Thymus (tissue), 11 donors: Measurements from ENCODE around the gene RELCH. TPM values are rescaled to one million over a fixed set of nuclear protein-coding genes. Genes with fewer than 3 reads are reported as not detected.
"Not testable (repeated sequence)": the region's sequence is repeated elsewhere in the genome, so short reads cannot be mapped to it uniquely, and the experiment has no call there.

Source experiments
- DNase-seq, 9 donors: peaks; one replicate each; pipeline ENCODE4 v3.0.0-alpha.2; 2013; ENCODE audit warnings: low spot score in 9 of 9, low read depth in 6 of 9, missing footprints in 1 of 9
- H3K27ac ChIP-seq, 2 donors: one replicate each; pipeline ENCODE4 v1.5.1; 2013; ENCODE audit warnings: control low read depth in 1 of 2, low read depth in 1 of 2, low read length in 1 of 2, mild to moderate bottlenecking in 1 of 2, moderate library complexity in 1 of 2
- H3K27me3 ChIP-seq, 2 donors: one replicate each; pipeline ENCODE4 v1.5.1; 2013; ENCODE audit warnings: low read length in 1 of 2; ENCODE audit not compliant: control insufficient read depth in 2 of 2, insufficient read depth in 1 of 2
- H3K36me3 ChIP-seq, 2 donors: one replicate each; pipeline ENCODE4 v1.5.1; 2013; ENCODE audit warnings: low read length in 1 of 2, mild to moderate bottlenecking in 1 of 2, moderate library complexity in 1 of 2; ENCODE audit not compliant: control insufficient read depth in 2 of 2, insufficient read depth in 2 of 2
- H3K4me1 ChIP-seq, 2 donors: one replicate each; pipeline ENCODE4 v1.5.1; 2013; ENCODE audit warnings: low read length in 2 of 2; ENCODE audit not compliant: control insufficient read depth in 2 of 2, insufficient read depth in 2 of 2
- H3K4me3 ChIP-seq, 2 donors: one replicate each; pipeline ENCODE4 v1.5.1; 2013; ENCODE audit warnings: low read length in 2 of 2, control low read depth in 1 of 2, mild to moderate bottlenecking in 1 of 2
- H3K9me3 ChIP-seq, 2 donors: one replicate each; pipeline ENCODE4 v1.5.1; 2013; ENCODE audit warnings: low read length in 1 of 2, mild to moderate bottlenecking in 1 of 2; ENCODE audit not compliant: control insufficient read depth in 2 of 2, insufficient read depth in 1 of 2
- WGBS: extraction: QIAGEN DNeasy Blood & Tissue Kit; methylation state at CpG from one replicate; pipeline ENCODE4 v1.1.7; 2013; 5-methylcytosine and 5-hydroxymethylcytosine counted together
- polyA plus RNA-seq: library from polyadenylated mRNA; stranded (reverse); fragments of 200-250 nt; gene quantifications from one replicate; pipeline ENCODE4 v1.2.3, GENCODE V29; 2013
- total RNA-seq: library from RNA; stranded (reverse); fragments of 120-200 nt; gene quantifications from one replicate; pipeline ENCODE4 v1.2.4, GENCODE V29; 2013
- donor health status: healthy.

The RELCH gene
- total and polyA plus RNA-seq, 2 donors: 20.6 to 29.3 TPM

DNA sequence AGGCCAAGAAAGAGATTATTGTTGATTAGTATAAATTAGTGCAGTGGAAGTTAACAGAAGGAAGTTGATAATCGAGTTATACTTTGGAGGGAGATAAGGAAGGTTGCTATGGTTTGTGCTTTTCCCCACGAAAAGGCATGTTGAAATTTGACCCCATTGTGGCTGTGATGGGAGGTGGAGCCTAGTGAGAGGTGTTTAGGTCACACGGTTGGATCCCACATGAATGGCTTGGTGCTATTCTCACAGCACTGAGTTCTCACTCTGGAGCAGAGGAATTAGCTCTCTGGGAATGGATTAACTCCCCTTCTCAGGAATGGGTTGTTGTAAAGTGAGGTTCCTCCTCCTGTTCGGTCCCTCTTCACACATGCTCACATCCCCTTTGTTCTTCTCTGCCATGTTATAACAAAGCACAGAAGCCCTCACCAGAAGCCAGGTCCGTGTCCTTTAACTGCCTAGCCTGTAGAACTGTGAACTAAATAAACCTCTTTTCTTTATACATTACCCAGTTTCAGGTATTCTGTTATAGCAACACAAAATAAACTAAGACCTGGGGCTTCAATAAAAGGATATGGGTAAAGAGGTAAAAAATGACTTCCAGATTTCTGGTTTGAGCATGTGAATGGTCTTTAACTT lies 22.1 kb upstream of the RELCH start:
- H3K27me3 ChIP-seq: no peaks in the 10 kb centered on the region
- 74% methylated on average over 5 of the region's 5 CpGs for WGBS
- no peak overlapping the region for H3K4me3 ChIP-seq
- H3K27ac ChIP-seq: no peak overlapping the region
- H3K9me3 ChIP-seq: no peaks in the 10 kb centered on the region
- no peaks in the 10 kb centered on the region for H3K4me1 ChIP-seq
- DNase-seq: no peak
- H3K36me3 ChIP-seq: no peaks in the 10 kb centered on the region

DNA sequence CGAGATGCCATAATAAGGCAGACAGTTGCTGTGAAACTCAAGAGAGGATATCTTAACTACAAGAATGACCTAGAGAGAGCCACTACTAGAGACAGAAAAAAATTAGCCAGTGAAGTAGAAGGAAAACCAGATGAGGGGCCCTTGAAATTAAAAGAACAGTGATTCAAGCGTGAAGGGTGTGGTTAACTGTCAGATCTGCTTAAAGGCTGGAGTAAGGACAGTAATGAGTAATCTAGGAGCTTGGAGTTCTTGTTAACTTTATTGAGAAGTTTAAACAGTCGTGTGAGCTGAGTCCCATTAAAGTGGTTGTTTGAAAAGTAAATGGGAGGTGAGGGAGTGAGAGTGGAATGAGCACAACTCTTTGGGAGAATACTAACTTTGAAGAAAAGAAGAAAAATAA lies 21.5 kb upstream of the RELCH start:
- Histone ChIP-seq H3K36me3 (no peaks in the 10 kb centered on the region), H3K4me3 (no peak overlapping the region), H3K27me3 (no peaks in the 10 kb centered on the region), H3K27ac (no peak overlapping the region), H3K9me3 (no peaks in the 10 kb centered on the region), H3K4me1 (no peaks in the 10 kb centered on the region)
- 97% methylated on average over 3 of the region's 3 CpGs for WGBS
- no peak for DNase-seq

- not testable (repeated sequence) for DNase-seq
These were observed 20.5 kb upstream of the RELCH start for GRCh38 chr18:62166524-62166923.

DNA sequence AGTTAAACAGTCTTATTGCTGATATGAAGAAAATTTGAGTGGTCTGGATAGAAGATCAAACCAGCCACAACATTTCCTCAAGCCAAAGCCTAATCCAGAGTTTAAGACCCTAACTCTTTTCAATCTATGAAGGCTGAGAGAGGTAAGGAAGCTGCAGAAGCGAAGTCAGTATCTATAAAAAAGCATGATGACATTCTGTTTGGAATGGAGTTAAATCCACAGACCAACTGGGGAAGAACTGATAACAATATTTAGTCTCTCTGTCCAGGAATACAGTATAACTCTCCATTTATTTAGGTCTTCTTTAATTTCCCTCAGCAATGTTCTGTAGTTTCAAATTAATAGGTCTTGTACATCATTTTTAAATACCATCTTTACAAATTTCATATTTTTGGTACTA lies 16.2 kb upstream of the RELCH start:
- Histone ChIP-seq H3K9me3 (no peaks in the 10 kb centered on the region), H3K4me1 (no peaks in the 10 kb centered on the region), H3K4me3 (no peak overlapping the region), H3K27me3 (no peaks in the 10 kb centered on the region), H3K27ac (no peak overlapping the region), H3K36me3 (no peaks in the 10 kb centered on the region)
- 97% methylated on average over 1 of the region's 1 CpG for WGBS
- no peak for DNase-seq

More at GRCh38 chr18:62166524-62166923, 20.5 kb upstream of the RELCH start:
- not testable (repeated sequence) for H3K4me1 ChIP-seq, H3K27ac ChIP-seq, H3K9me3 ChIP-seq, H3K36me3 ChIP-seq, H3K27me3 ChIP-seq, H3K4me3 ChIP-seq
- WGBS: 100% methylated on average over 1 of the region's 1 CpG

GRCh38 chr18:62172298-62172697 lies 14.8 kb upstream of the RELCH start:
- Histone ChIP-seq H3K4me1 (no peaks in the 10 kb centered on the region), H3K4me3 (no peak overlapping the region), H3K9me3 (no peaks in the 10 kb centered on the region), H3K27ac (no peak overlapping the region), H3K27me3 (no peaks in the 10 kb centered on the region), H3K36me3 (no peaks in the 10 kb centered on the region)
- DNase-seq: no peak

DNA sequence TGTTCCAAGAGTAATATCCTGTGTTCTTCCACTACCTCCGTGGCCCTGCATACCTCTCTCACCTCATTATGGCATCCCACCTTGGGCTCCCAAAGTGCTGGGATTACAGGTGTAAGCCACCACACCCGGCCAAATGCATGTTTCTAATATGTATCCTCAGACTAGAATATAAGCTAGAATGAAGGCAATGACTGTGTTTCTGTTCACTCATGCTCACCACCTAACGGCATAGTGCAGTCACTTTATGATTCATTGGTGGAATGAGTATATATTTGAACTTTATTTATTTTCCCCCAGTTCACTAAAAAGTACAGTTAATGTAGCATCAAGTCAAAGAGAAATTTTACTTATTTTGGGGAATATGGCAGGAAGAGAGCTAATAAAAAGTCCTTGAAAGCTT lies 11.5 kb upstream of the RELCH start:
- no peaks in the 10 kb centered on the region for H3K4me1 ChIP-seq
- no peaks in the 10 kb centered on the region for H3K36me3 ChIP-seq
- no peak overlapping the region for H3K27ac ChIP-seq
- no peak overlapping the region for H3K4me3 ChIP-seq
- no peaks in the 10 kb centered on the region for H3K9me3 ChIP-seq
- H3K27me3 ChIP-seq: no peaks in the 10 kb centered on the region
- WGBS: 95% methylated on average over 3 of the region's 3 CpGs
- no peak for DNase-seq

DNA sequence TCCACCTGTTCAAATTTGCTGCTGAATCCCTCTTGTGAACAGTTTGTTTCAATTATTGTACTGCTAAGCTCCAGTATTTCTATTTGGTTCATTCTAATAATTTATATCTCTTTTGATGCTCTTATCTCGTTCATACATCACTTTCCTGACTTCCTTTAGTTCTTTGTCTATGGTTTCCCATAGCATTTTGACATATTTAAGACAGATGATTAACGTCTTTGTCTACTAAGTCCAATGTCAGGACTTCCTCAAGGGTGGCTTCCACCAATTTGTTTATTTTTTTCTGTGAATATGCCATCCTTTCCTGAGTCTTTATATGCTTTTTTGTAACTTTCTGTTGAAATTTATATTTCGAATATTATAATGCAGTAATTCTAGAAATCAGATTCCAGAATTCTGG lies 9.8 kb upstream of the RELCH start:
- no peak overlapping the region for H3K4me3 ChIP-seq
- H3K9me3 ChIP-seq: no peaks in the 10 kb centered on the region
- 49% methylated on average over 3 of the region's 3 CpGs for WGBS
- H3K27me3 ChIP-seq: no peaks in the 10 kb centered on the region
- no peaks in the 10 kb centered on the region for H3K4me1 ChIP-seq
- no peak overlapping the region for H3K27ac ChIP-seq
- no peak for DNase-seq
- no peaks in the 10 kb centered on the region for H3K36me3 ChIP-seq

DNA sequence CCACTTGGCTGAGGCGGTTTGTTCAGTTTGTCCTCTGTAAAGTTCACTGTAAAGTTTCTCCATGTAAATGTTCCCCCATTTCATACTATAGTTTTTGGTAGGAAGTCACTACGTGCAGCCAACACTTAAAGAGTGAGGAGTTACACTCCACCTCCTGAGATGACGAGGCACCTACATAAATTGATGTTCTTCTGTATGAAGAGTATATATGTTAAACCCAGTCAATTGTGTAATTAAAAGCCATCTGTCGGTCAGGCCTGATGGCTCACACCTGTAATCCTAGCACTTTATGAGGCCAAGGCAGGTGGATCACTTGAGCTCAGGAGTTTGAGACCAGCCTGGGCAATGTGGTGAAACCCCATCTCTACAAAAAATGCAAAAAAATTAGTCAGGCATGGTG lies 7.8 kb upstream of the RELCH start:
- Histone ChIP-seq H3K4me3 (no peak overlapping the region), H3K27me3 (no peaks in the 10 kb centered on the region), H3K9me3 (no peaks in the 10 kb centered on the region), H3K36me3 (no peaks in the 10 kb centered on the region), H3K4me1 (no peaks in the 10 kb centered on the region), H3K27ac (no peak overlapping the region)
- WGBS: 97% methylated on average over 4 of the region's 4 CpGs
- DNase-seq: no peak

DNA sequence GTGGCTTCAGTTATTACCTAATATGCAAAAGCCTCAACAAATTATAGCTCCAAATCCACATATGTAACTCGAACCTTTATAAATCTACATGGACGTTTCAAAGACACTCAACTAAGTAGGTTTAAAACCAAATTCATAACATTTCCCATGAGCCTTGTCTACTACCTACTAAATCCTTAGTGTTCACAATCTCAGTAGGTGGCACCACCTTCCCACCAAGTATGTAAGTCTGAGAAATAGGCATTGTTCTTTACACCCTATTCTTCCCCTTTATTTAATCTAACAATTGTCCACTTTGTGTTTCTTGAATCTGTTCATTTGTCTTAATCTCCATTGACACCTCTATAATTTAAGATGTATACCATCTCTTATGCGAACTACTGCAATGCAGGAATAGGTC lies 4.8 kb upstream of the RELCH start:
- DNase-seq: no peak
- Histone ChIP-seq H3K27me3 (no peaks in the 10 kb centered on the region), H3K9me3 (no peaks in the 10 kb centered on the region), H3K4me3 (no peak overlapping the region), H3K27ac (no peak overlapping the region), H3K4me1 (peaks cover 5 to 7% of the 10 kb centered on the region in 2 donors), H3K36me3 (no peaks in the 10 kb centered on the region)
- WGBS: 96% methylated on average over 3 of the region's 3 CpGs
